Measurements from ENCODE around the gene ENTPD6.
"Not testable (repeated sequence)": the region's sequence is repeated elsewhere in the genome, so short reads cannot be mapped to it uniquely, and the experiment has no call there.

The ENTPD6 gene

DNA sequence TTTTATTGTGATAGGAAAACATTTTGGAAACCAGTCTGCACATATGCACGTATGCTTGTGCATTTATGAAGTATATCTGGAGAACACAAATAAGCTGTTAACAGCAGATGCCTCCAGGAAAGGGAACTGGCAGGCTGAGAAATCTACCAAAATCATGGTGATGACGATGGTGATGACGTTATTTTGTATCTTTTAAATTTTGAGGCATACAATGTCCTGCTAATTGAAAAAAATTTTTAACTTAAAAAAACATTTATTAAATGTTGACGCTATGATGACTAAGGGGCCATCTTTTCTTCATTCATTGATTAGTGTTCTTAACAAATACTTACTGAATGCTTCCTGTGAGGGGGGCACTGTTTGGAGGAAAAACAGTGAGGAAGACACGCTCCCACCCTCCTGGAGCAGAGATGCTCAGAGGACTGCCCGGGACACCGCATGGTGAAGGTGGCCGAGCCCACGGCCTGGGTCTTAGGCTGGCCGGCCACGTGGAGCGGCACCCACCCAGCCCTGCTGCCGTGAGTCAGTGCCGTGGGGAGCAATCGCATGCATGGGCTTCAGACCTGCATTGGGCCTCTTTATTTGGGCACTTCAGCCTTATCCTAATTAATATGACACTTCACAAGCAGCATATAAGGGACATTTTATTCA lies 15.9 kb upstream of the ENTPD6 start:
- Histone ChIP-seq H3K36me3 (no peaks in the 10 kb centered on the region), H3K9me3 (replicated peaks in 1 of 11) (peaks cover 11 to 21% (median 14%) of the 10 kb centered on the region in 11 experiments; a peak in 21 of 22 replicates), H3K4me2 (no peak overlapping the region), H3K4me3 (no peak overlapping the region), H3K9ac (no peak overlapping the region), H3K4me1 (no peaks in the 10 kb centered on the region), H3K27me3 (no peaks in the 10 kb centered on the region), H4K20me1 (no peaks in the 10 kb centered on the region), H3K27ac (no peak overlapping the region)
- no peak for TF ChIP-seq Cebpa-rat (IDR thresholded peaks at IDR 0.05)

DNA sequence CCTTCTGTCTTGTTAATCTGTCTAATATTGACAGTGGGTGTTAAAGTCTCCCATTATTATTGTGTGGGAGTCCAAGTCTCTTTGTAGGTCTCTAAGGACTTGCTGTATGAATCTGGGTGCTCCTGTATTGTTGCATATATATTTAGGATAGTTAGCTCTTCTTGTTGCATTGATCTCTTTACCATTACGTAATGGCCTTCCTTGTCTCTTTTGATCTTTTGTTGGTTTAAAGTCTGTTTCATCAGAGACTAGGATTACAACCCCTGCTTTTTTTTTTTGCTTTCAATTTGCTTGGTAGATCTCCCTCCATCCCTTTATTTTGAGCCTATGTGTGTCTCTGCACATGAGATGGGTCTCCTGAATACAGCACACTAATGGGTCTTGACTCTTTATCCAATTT lies 11.1 kb upstream of the ENTPD6 start:
- H3K27ac ChIP-seq, H3K4me2 ChIP-seq: not testable (repeated sequence)

DNA sequence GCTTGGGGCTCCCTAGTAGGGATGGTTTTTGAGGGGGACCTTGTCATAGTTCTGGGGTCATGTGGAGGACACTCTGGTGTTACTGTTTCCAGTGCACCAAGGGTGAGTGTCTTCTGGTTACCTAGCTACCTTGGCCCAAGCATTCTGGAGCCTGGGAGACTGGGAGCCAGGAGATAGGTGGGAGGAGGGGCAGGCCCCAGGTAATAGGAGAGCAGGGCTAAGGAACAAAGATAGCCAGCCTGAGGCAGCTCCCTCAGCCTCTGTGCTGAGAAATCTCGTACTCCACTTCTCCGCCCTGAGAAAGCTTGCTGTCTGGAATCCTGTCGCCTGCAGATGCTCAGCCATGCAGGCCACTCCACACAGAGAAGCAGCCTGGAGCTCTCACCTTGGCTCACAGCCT lies 8.3 kb upstream of the ENTPD6 start:
- no peaks in the 10 kb centered on the region for H3K36me3 ChIP-seq
- peaks cover 12 to 39% (median 17%) of the 10 kb centered on the region in 11 experiments for H3K9me3 ChIP-seq (replicated peaks in 1 of 11)
- H3K4me2 ChIP-seq: no peak overlapping the region
- no peak overlapping the region for H3K9ac ChIP-seq
- TF ChIP-seq Cebpa-rat (IDR thresholded peaks at IDR 0.05): no peak
- H3K27ac ChIP-seq: no peak overlapping the region
- H3K4me3 ChIP-seq: no peak overlapping the region
- H3K4me1 ChIP-seq: no peaks in the 10 kb centered on the region
- no peaks in the 10 kb centered on the region for H4K20me1 ChIP-seq
- H3K27me3 ChIP-seq: no peaks in the 10 kb centered on the region

More for the DNA sequence above, 11.1 kb upstream of the ENTPD6 start:
- not testable (repeated sequence) for H4K20me1 ChIP-seq, H3K4me3 ChIP-seq, H3K27me3 ChIP-seq, H3K36me3 ChIP-seq, H3K4me1 ChIP-seq, H3K9ac ChIP-seq
- peaks cover 13 to 39% (median 17%) of the 10 kb centered on the region in 11 experiments for H3K9me3 ChIP-seq (replicated peaks in 1 of 11)

DNA sequence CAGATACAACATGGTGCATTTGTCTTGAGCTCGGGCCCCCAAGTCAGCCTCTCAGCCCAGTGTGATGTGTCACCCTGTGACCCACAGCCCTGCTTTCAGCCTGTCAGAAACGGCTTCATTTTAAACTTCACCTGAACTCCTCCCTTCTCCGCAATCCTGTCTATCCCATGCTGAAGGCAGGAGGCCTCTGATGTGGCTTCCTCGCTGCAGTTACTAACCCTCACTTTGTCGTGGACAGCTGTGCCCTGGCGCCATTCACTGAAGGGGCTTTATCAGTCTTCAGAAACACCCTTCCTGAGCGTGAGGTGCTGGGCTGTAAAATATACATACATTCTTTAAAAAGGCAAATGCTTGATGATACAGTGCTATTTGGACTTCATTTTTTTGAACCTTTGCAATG lies 7.9 kb upstream of the ENTPD6 start:
- H3K4me1 ChIP-seq: no peaks in the 10 kb centered on the region
- no peak for TF ChIP-seq Cebpa-rat (IDR thresholded peaks at IDR 0.05)
- H3K9ac ChIP-seq: no peak overlapping the region
- H3K36me3 ChIP-seq: no peaks in the 10 kb centered on the region
- no peaks in the 10 kb centered on the region for H3K27me3 ChIP-seq
- H4K20me1 ChIP-seq: no peaks in the 10 kb centered on the region
- H3K27ac ChIP-seq: no peak overlapping the region
- H3K4me2 ChIP-seq: no peak overlapping the region
- H3K9me3 ChIP-seq (replicated peaks in 1 of 11): peaks cover 9 to 38% (median 16%) of the 10 kb centered on the region in 11 experiments
- H3K4me3 ChIP-seq: no peak overlapping the region

DNA sequence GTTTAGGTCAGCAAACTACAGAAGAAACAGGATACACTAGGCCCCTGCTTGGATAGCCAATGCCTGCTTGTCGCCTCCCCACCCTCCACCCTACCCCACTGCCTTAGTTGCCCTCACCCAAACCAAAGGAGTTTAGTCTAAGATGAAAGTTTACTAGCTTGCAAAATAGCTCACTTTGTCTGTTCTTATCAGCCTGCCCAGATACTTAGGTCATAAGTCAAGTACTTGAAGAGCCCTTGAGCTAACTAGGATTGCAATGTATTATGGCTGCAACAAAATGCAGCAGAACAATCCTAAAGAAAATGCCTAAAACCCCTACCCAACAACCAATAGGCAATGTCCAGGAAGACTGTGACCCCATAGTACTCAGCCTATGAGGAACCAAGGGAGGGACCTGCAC lies 7.3 kb upstream of the ENTPD6 start:
- H3K4me1 ChIP-seq: no peaks in the 10 kb centered on the region
- no peak overlapping the region for H3K27ac ChIP-seq
- no peak overlapping the region for H3K9ac ChIP-seq
- H4K20me1 ChIP-seq: no peaks in the 10 kb centered on the region
- H3K4me3 ChIP-seq: no peak overlapping the region
- H3K4me2 ChIP-seq: no peak overlapping the region
- peaks cover 8 to 38% (median 15%) of the 10 kb centered on the region in 11 experiments for H3K9me3 ChIP-seq (replicated peaks in 1 of 11)
- H3K36me3 ChIP-seq: no peaks in the 10 kb centered on the region
- TF ChIP-seq Cebpa-rat (IDR thresholded peaks at IDR 0.05): no peak
- H3K27me3 ChIP-seq: no peaks in the 10 kb centered on the region

DNA sequence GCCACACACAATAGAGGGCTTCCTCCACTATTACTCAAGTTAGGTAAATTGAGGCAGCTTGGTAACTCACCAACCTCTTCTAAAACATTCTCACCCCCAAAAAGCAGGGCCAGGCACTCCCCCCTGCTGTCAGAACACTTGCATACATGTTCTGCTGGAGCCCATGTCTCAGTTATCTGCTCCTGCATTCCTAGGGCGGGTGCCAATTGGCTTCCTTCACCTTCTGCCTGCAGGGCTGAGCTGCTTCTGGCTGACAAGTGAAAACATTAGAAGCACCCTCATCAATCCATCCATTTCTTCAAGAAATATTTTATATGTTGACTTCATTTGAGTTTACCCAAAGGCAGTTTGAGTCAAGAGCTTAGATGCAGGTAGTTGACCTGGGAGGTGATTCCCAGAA lies 4.5 kb upstream of the ENTPD6 start:
- H3K36me3 ChIP-seq: no peaks in the 10 kb centered on the region
- H3K9ac ChIP-seq: no peak overlapping the region
- peaks cover 0 to 20% (median 8%) of the 10 kb centered on the region in 11 experiments; a peak in 17 of 22 replicates for H3K9me3 ChIP-seq (replicated peaks in 1 of 11)
- H3K4me2 ChIP-seq: no peak overlapping the region
- no peak overlapping the region for H3K27ac ChIP-seq
- no peaks in the 10 kb centered on the region for H3K27me3 ChIP-seq
- H4K20me1 ChIP-seq: 0 out of 22 replicates have a peak, but pooled peaks cover 0 to 1% (median 0%) of the 10 kb centered on the region in 11 experiments
- TF ChIP-seq Cebpa-rat (IDR thresholded peaks at IDR 0.05): no peak
- H3K4me1 ChIP-seq: peaks cover 5 to 13% (median 11%) of the 10 kb centered on the region in 10 experiments; a peak in 17 of 20 replicates
- H3K4me3 ChIP-seq: no peak overlapping the region

DNA sequence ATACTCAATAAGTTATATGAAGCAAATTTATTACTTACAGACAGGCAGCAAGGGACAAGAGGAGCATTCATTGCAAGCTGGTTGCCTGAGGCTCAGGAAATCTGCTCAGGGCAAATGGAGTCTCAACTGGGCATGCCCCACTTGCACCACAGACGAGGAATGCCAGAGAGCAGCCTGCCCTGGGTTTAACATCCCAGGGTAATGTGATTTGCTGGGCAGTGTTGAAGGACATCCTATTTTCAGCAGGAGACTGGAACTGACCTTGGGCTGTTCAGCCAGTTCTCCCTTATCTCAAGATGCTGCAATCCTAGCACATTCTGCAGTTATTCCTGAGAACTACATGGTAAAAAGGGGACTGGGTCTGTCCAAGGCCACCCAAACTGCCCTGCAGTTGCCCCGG lies 3.8 kb upstream of the ENTPD6 start:
- Histone ChIP-seq H4K20me1 (peaks cover 0 to 8% (median 4%) of the 10 kb centered on the region in 11 experiments; a peak in 12 of 22 replicates), H3K4me1 (peaks cover 8 to 19% (median 17%) of the 10 kb centered on the region in 10 experiments), H3K9ac (no peak overlapping the region), H3K4me2 (no peak overlapping the region), H3K27me3 (no peaks in the 10 kb centered on the region), H3K36me3 (no peaks in the 10 kb centered on the region), H3K4me3 (no peak overlapping the region), H3K27ac (no peak overlapping the region), H3K9me3 (replicated peaks in 1 of 11) (peaks cover 0 to 14% (median 7%) of the 10 kb centered on the region in 11 experiments; a peak in 17 of 22 replicates)
- no peak for TF ChIP-seq Cebpa-rat (IDR thresholded peaks at IDR 0.05)

DNA sequence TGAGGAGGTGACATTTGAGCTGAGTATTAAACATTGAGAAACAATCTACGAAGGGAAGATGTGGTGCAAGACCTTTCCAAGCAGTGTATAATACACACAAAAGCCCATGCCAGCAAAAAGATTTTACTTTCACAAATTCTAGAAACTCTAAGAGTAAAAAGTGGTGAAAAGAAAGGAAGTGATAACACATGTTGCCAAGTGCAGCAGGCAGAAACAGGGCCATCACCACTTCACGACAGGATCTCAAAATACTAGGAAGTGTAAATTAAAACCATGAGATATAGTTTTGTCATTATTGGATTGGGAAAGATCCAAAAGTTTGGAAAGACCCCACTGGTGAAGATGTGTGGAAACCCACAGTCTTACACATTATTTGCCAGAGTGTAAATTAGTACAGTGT lies 1.7 kb upstream of the ENTPD6 start:
- no peaks in the 10 kb centered on the region for H3K27me3 ChIP-seq
- peak overlapping the region in 1 of 11 experiments; percentile 98; a peak in 1 of 22 replicates for H3K4me2 ChIP-seq
- peaks cover 29 to 39% (median 35%) of the 10 kb centered on the region in 10 experiments for H3K4me1 ChIP-seq
- peaks cover 0 to 29% (median 22%) of the 10 kb centered on the region in 11 experiments; a peak in 18 of 22 replicates for H4K20me1 ChIP-seq
- H3K9me3 ChIP-seq (replicated peaks in 1 of 11): peaks cover 0 to 9% (median 7%) of the 10 kb centered on the region in 11 experiments; a peak in 17 of 22 replicates
- no peaks in the 10 kb centered on the region for H3K36me3 ChIP-seq
- H3K27ac ChIP-seq: no peak overlapping the region
- H3K9ac ChIP-seq: no peak overlapping the region
- TF ChIP-seq Cebpa-rat (IDR thresholded peaks at IDR 0.05): no peak
- H3K4me3 ChIP-seq: no peak overlapping the region

DNA sequence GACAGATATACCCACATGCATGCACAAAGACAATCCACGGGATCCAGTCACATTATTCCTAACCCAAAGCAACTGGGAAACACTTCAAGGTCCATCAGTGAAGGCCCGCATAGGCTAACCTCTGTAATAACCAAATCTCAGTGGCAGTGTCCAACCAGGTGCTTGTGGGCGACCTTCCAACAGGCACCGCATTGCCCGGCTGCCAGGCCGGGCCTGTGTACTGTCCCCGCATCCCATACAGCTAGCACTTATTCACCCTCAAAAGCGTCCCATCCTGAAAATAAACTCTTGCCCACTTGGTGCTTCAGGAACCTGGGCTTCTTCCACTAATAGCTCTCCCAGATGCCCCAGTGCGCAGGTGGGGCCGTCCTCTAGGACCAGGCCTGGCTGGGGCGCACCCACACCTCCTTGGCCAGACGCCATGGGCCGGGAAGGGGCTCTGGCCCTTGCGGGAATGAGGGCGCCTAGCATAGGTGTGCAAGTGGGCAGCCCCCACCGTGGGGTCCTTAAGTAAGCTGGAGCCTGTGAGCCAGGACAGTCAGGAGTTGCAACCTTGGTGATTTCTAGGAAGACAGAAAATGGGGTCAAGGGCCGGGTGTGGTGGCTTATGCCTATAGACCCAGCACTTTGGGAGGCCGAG lies 1.1 kb upstream of the ENTPD6 start:
- H3K4me2 ChIP-seq: peak overlapping the region; percentile 89 to 100 (median 98); a peak in 21 of 22 replicates
- TF ChIP-seq Cebpa-rat (IDR thresholded peaks at IDR 0.05): no peak
- peaks cover 35 to 45% (median 39%) of the 10 kb centered on the region in 10 experiments for H3K4me1 ChIP-seq
- peak overlapping the region in 3 of 11 experiments; percentile 84 to 87 (median 85); a peak in 2 of 22 replicates for H3K9ac ChIP-seq
- no peaks in the 10 kb centered on the region for H3K36me3 ChIP-seq
- peak overlapping the region in 3 of 10 experiments; percentile 85 to 95 (median 89); a peak in 4 of 20 replicates for H3K4me3 ChIP-seq
- peaks cover 0 to 9% (median 7%) of the 10 kb centered on the region in 11 experiments; a peak in 17 of 22 replicates for H3K9me3 ChIP-seq (replicated peaks in 1 of 11)
- H3K27me3 ChIP-seq: no peaks in the 10 kb centered on the region
- peaks cover 0 to 35% (median 26%) of the 10 kb centered on the region in 11 experiments; a peak in 19 of 22 replicates for H4K20me1 ChIP-seq
- H3K27ac ChIP-seq: peak overlapping the region in 6 of 11 experiments; percentile 70 to 85 (median 80); a peak in 8 of 22 replicates

All from BLaER1 treated with 17β-estradiol and CSF1 and Interleukin-3, amounts not matched to agents 10 nM and 100 nM (cell line).